CD4-positive, alpha-beta T cell treated with Interleukin-17A for 4 hours (primary cell): ENCODE measurements around the gene INPP4A.

Experiments
- DNase-seq: peaks from one replicate; pipeline ENCODE4 v3.0.0-alpha.2; 2020; ENCODE audit warnings: mixed read lengths

Gene INPP4A

GRCh38 chr2:98438190-98439133 lies 6.2 kb upstream of the INPP4A start:
- DNase-seq, result no peak

- no peak for DNase-seq
Observed at GRCh38 chr2:98441706-98442450, 2.8 kb upstream of the INPP4A start.

- DNase-seq, result no peak
Observed at GRCh38 chr2:98442488-98442887, 2.2 kb upstream of the INPP4A start.

GRCh38 chr2:98445177-98445682 lies 572 bp downstream of the INPP4A start:
- peak; percentile 34 for DNase-seq

GRCh38 chr2:98445683-98446581 lies 1.3 kb downstream of the INPP4A start:
- peak; percentile 60 for DNase-seq

GRCh38 chr2:98446850-98447249 lies 2.2 kb downstream of the INPP4A start:
- DNase-seq, result no peak

- DNase-seq, result peak; percentile 59
Observed at GRCh38 chr2:98448441-98449145, 3.9 kb downstream of the INPP4A start.

GRCh38 chr2:98452396-98453027 lies 7.9 kb downstream of the INPP4A start:
- no peak for DNase-seq

GRCh38 chr2:98453083-98453482 lies 8.4 kb downstream of the INPP4A start:
- DNase-seq, result no peak

- no peak for DNase-seq
Observed at GRCh38 chr2:98453531-98453930, 8.9 kb downstream of the INPP4A start.

- no peak for DNase-seq
Observed at GRCh38 chr2:98454073-98454472, 9.4 kb downstream of the INPP4A start.

GRCh38 chr2:98454500-98455235 lies 10.0 kb downstream of the INPP4A start:
- DNase-seq, result peak; percentile 57

- DNase-seq, result peak; percentile 45
Observed at GRCh38 chr2:98455494-98455976, 10.9 kb downstream of the INPP4A start.

GRCh38 chr2:98457045-98457696 lies 12.5 kb downstream of the INPP4A start:
- no peak for DNase-seq

- peak; percentile 67 for DNase-seq
Observed at GRCh38 chr2:98458207-98458606, 13.5 kb downstream of the INPP4A start.

- DNase-seq, result no peak
Observed at GRCh38 chr2:98458667-98459380, 14.2 kb downstream of the INPP4A start.

- no peak for DNase-seq
Observed at GRCh38 chr2:98459496-98460175, 15.0 kb downstream of the INPP4A start.
